Measurements from ENCODE around the gene IFNL3.

DNA sequence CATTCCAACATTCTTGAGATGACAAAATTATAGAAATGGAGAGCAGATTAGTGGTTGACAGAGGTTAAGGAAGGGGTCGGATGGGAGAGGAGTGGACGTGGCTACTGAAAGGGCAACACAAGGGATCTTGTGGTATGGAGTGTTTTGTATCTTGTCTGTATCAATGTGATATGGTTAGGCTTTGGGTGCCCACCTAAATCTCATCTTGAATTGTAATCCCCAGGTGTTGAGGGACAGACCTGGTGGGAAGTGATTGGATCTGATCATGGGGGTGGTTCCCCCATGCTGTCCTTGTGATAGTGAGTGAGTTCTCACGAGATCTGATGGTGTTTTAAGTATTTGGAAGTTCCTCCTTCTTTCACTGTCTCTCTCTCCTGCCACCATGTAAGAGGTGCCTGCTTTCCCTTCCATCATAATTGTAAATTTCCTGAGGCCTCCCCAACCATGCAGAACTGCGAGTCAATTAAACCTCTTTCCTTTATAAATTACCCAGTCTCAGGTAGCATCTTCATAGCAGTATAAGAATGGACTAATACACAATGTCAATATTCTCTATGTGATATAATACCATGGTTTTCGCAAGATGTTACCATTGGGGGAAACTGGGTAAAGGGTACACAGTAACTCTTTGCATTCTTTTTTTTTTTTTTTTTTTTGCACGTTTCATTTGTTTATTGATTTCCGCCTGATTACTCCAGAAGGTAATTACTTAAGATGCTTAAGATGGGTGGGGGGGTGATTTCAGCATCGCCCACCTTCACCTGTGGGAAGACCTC lies 8.8 kb upstream of the IFNL3 start:
- TF ChIP-seq CTCF (IDR thresholded peaks at IDR 0.05; ENCODE audit: low read depth, low read length, missing input control) (no peak), ZBTB33 (IDR thresholded peaks at IDR 0.05) (no peak), TAF1 (conservative IDR thresholded peaks at IDR 0.05) (no peak), GABPA (IDR thresholded peaks at IDR 0.05 in 1 of 2, conservative IDR thresholded peaks at IDR 0.05 in 1 of 2) (no peak), RAD21 (IDR thresholded peaks at IDR 0.05) (no peak), FOXA2 (IDR thresholded peaks at IDR 0.05) (no peak), ATF3 (IDR thresholded peaks at IDR 0.05) (no peak), EGR1 (IDR thresholded peaks at IDR 0.05; ENCODE audit: low read depth in 2 of 2) (no peak)
- TF ChIP-seq, protein P1, sequence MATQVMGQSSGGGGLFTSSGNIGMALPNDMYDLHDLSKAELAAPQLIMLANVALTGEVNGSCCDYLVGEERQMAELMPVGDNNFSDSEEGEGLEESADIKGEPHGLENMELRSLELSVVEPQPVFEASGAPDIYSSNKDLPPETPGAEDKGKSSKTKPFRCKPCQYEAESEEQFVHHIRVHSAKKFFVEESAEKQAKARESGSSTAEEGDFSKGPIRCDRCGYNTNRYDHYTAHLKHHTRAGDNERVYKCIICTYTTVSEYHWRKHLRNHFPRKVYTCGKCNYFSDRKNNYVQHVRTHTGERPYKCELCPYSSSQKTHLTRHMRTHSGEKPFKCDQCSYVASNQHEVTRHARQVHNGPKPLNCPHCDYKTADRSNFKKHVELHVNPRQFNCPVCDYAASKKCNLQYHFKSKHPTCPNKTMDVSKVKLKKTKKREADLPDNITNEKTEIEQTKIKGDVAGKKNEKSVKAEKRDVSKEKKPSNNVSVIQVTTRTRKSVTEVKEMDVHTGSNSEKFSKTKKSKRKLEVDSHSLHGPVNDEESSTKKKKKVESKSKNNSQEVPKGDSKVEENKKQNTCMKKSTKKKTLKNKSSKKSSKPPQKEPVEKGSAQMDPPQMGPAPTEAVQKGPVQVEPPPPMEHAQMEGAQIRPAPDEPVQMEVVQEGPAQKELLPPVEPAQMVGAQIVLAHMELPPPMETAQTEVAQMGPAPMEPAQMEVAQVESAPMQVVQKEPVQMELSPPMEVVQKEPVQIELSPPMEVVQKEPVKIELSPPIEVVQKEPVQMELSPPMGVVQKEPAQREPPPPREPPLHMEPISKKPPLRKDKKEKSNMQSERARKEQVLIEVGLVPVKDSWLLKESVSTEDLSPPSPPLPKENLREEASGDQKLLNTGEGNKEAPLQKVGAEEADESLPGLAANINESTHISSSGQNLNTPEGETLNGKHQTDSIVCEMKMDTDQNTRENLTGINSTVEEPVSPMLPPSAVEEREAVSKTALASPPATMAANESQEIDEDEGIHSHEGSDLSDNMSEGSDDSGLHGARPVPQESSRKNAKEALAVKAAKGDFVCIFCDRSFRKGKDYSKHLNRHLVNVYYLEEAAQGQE (IDR thresholded peaks at IDR 0.05), result no peak
- TF ChIP-seq, protein P2, sequence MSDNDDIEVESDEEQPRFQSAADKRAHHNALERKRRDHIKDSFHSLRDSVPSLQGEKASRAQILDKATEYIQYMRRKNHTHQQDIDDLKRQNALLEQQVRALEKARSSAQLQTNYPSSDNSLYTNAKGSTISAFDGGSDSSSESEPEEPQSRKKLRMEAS (IDR thresholded peaks at IDR 0.05), result no peak
